Measurements from ENCODE around the gene IKZF2. TPM values are rescaled to one million over a fixed set of nuclear protein-coding genes. Genes with fewer than 3 reads are reported as not detected.

The IKZF2 gene
- total RNA-seq, 1 experiment from 2014 or later = 1.6 TPM

DNA sequence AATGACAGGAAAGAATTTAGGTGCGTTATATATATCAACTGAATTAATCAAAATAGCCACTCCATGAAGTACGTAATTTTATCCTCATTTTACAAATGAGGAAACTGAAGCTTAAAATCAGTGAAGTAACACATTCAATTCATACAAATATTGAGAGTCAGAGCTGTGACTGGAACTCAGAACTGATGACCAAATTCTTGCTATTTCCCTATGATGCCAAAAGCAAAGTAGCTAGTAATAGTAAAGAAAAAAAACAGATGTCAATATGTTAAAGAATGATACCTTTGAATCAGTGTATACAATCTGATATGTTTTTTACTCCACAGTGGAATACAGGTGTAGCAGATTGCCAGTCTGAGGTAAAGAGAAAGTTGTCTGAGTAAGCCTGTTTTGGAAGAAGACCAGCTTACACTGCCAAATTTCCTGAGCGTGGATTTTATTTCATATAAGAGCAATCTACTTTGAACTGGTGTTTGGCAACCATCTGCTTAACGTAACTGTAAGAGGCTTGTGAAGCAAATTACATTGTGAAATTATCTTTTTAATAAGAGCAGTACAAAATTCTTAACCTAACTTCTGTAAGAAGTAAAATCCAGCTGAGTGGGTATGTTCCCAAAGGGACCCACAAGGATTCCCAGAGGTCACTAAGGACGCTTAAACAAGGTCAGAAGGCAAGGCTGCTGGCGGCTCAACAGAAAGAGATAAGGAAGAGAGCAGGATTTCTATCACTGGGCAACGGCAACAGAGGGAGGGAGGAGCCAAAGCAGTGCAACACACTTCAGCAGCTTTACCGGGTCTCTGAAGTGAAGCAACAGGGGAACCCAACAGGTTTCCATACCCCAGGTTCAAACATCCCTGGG is 85.6 kb downstream of the IKZF2 start:
- Histone ChIP-seq H3K79me2 (ENCODE audit: insufficient read depth, low read length) (no peaks in the 10 kb centered on the region), H3K4me3 (replicated peaks in 1 of 2; ENCODE audit: low read depth in 1 of 2, low read length in 2 of 2) (no peak overlapping the region), H3K36me3 (ENCODE audit: control insufficient read depth in 1 of 2, insufficient read depth in 2 of 2, low read length in 2 of 2) (no peaks in the 10 kb centered on the region), H3K4me2 (ENCODE audit: low read length) (no peak overlapping the region), H3K9ac (ENCODE audit: low read length) (no peak overlapping the region), H4K20me1 (ENCODE audit: insufficient read depth) (no peaks in the 10 kb centered on the region), H3K9me2 (ENCODE audit: insufficient read depth) (no peaks in the 10 kb centered on the region), H2AFZ (ENCODE audit: low read depth, low read length, poor library complexity, severe bottlenecking) (no peak overlapping the region), H3K27me3 (ENCODE audit: insufficient read depth, low read length) (no peaks in the 10 kb centered on the region), H3K27ac (ENCODE audit: low read depth, low read length) (no peak overlapping the region), H3K4me1 (ENCODE audit: control insufficient read depth in 1 of 2, insufficient read depth in 2 of 2, low read length in 2 of 2) (no peaks in the 10 kb centered on the region), H3K9me3 (ENCODE audit: control insufficient read depth in 1 of 2, insufficient read depth in 1 of 2, low read depth in 1 of 2, low read length in 2 of 2) (no peaks in the 10 kb centered on the region)
- intact Hi-C loops (cut with micrococcal nuclease) = no loop called here
- RAD21 ChIA-PET (ENCODE audit: low non-redundant PET in 1 of 2, low total read pairs in 2 of 2, uncharacterized antibody in 2 of 2, unreplicated experiment in 2 of 2) = no interaction called here
- CTCF ChIA-PET = no interaction called here
- POLR2A ChIA-PET = no interaction called here
- DNase-seq (ENCODE audit: low read depth, low spot score) (no peak), ATAC-seq (no peak)
- no peak for TF ChIP-seq EZH2 (IDR thresholded peaks at IDR 0.05)
- no peak for TF ChIP-seq SP1 (IDR thresholded peaks at IDR 0.05; ENCODE audit: low read depth)
- TF ChIP-seq, protein P1, sequence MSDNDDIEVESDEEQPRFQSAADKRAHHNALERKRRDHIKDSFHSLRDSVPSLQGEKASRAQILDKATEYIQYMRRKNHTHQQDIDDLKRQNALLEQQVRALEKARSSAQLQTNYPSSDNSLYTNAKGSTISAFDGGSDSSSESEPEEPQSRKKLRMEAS (IDR thresholded peaks at IDR 0.05) = no peak
- TF ChIP-seq ZNF274 (IDR thresholded peaks at IDR 0.05; ENCODE audit: low read depth, low read length) = no peak
- no TSS peak for BruUV-seq (replicated peaks)

DNA sequence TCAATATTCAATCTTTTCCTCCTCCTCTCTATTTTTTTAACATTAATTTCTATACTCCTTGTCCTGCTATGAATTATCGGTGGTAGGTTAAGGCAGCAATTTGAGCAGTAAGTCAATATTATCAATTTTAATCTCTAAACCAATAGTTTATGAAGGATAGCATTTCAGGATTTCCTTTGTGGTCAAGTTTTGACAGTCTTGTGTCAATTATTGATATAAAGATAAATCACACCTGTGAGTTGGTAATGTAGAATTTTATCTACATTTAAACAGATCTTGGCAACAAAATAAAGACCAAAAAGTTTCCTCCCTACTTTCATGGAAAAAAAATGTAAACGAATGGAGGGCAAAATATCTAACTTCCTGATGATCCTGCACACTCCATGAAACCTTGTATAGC is 87.3 kb downstream of the IKZF2 start:
- no peaks in the 10 kb centered on the region for H3K4me1 ChIP-seq (ENCODE audit: control insufficient read depth in 1 of 2, insufficient read depth in 2 of 2, low read length in 2 of 2)
- H3K27me3 ChIP-seq (ENCODE audit: insufficient read depth, low read length) = no peaks in the 10 kb centered on the region
- ATAC-seq = no peak
- no peaks in the 10 kb centered on the region for H3K36me3 ChIP-seq (ENCODE audit: control insufficient read depth in 1 of 2, insufficient read depth in 2 of 2, low read length in 2 of 2)
- CTCF ChIA-PET = no interaction called here
- intact Hi-C loops (cut with micrococcal nuclease) = no loop called here
- POLR2A ChIA-PET = no interaction called here
- H3K9me2 ChIP-seq (ENCODE audit: insufficient read depth) = no peaks in the 10 kb centered on the region
- no peak for DNase-seq (ENCODE audit: low read depth, low spot score)
- no peak overlapping the region for H2AFZ ChIP-seq (ENCODE audit: low read depth, low read length, poor library complexity, severe bottlenecking)
- no peaks in the 10 kb centered on the region for H4K20me1 ChIP-seq (ENCODE audit: insufficient read depth)
- BruUV-seq (replicated peaks) = no TSS peak
- H3K27ac ChIP-seq (ENCODE audit: low read depth, low read length) = no peak overlapping the region
- no peak overlapping the region for H3K9ac ChIP-seq (ENCODE audit: low read length)
- H3K79me2 ChIP-seq (ENCODE audit: insufficient read depth, low read length) = no peaks in the 10 kb centered on the region
- no peaks in the 10 kb centered on the region for H3K9me3 ChIP-seq (ENCODE audit: control insufficient read depth in 1 of 2, insufficient read depth in 1 of 2, low read depth in 1 of 2, low read length in 2 of 2)
- RAD21 ChIA-PET (ENCODE audit: low non-redundant PET in 1 of 2, low total read pairs in 2 of 2, uncharacterized antibody in 2 of 2, unreplicated experiment in 2 of 2) = no interaction called here
- no peak overlapping the region for H3K4me2 ChIP-seq (ENCODE audit: low read length)
- H3K4me3 ChIP-seq (replicated peaks in 1 of 2; ENCODE audit: low read depth in 1 of 2, low read length in 2 of 2) = no peak overlapping the region
- TF ChIP-seq EZH2phosphoT487 (IDR thresholded peaks at IDR 0.05; ENCODE audit: borderline replicate concordance) (no peak), EGR1 (IDR thresholded peaks at IDR 0.05; ENCODE audit: low read depth) (no peak), TCF7L2 (IDR thresholded peaks at IDR 0.05; ENCODE audit: borderline replicate concordance, extremely low read depth, insufficient read depth, insufficient read length) (no peak), CBX3 (IDR thresholded peaks at IDR 0.05; ENCODE audit: low read depth) (no peak), ZNF274 (IDR thresholded peaks at IDR 0.05; ENCODE audit: low read depth, low read length) (no peak), JUND (IDR thresholded peaks at IDR 0.05) (no peak), FOSL1 (IDR thresholded peaks at IDR 0.05; ENCODE audit: low read depth) (no peak), ELF1 (IDR thresholded peaks at IDR 0.05; ENCODE audit: borderline replicate concordance, low read depth) (no peak), YY1 (IDR thresholded peaks at IDR 0.05; ENCODE audit: extremely low read depth, insufficient replicate concordance, low read depth, low read length) (no peak), SRF (IDR thresholded peaks at IDR 0.05; ENCODE audit: low read depth) (no peak), ATF3 (IDR thresholded peaks at IDR 0.05) (no peak), REST (IDR thresholded peaks at IDR 0.05; ENCODE audit: low read depth) (no peak)
